Effector memory CD8-positive, alpha-beta T cell (primary cell): Measurements from ENCODE around the gene CD6.

Experiments used
- ATAC-seq: fragments of 150-1000 bp; cut with Tn5 transposase; replicated peaks from 2 replicates; pipeline ENCODE4 v1.10.0; 2021; ENCODE audit warnings: mild to moderate bottlenecking, moderate library complexity
- DNase-seq, 3 experiments: peaks; one replicate each; pipeline ENCODE4 v3.0.0; 2021
- H3K27ac Mint-ChIP-seq, 2 donors: one replicate each; pipeline ENCODE4 v1.8.0; 2022; ENCODE audit warnings: mild to moderate bottlenecking in 2 of 2, mixed read lengths in 2 of 2, moderate library complexity in 2 of 2
- H3K27me3 Mint-ChIP-seq, 2 donors: one replicate each; pipeline ENCODE4 v1.8.0; 2022; ENCODE audit warnings: mixed read lengths in 2 of 2
- H3K36me3 Mint-ChIP-seq: one replicate; pipeline ENCODE4 v1.8.0; 2022; ENCODE audit warnings: mild to moderate bottlenecking, moderate library complexity, mixed read lengths; ENCODE audit not compliant: insufficient read depth
- H3K4me1 Mint-ChIP-seq, 2 donors: one replicate each; pipeline ENCODE4 v1.8.0; 2022; ENCODE audit warnings: low read depth in 2 of 2, mixed read lengths in 2 of 2
- H3K4me3 Mint-ChIP-seq, 2 donors: one replicate each; pipeline ENCODE4 v1.8.0; 2022; ENCODE audit warnings: mild to moderate bottlenecking in 2 of 2, mixed read lengths in 2 of 2, moderate library complexity in 2 of 2
- H3K9me3 Mint-ChIP-seq, 2 donors: one replicate each; pipeline ENCODE4 v1.8.0; 2022; ENCODE audit warnings: mixed read lengths in 2 of 2
- total RNA-seq, 9 experiments: gene quantifications; one replicate each; lab custom pipeline; 2026; lab: John Stamatoyannopoulos, UW

The CD6 gene, protein sequence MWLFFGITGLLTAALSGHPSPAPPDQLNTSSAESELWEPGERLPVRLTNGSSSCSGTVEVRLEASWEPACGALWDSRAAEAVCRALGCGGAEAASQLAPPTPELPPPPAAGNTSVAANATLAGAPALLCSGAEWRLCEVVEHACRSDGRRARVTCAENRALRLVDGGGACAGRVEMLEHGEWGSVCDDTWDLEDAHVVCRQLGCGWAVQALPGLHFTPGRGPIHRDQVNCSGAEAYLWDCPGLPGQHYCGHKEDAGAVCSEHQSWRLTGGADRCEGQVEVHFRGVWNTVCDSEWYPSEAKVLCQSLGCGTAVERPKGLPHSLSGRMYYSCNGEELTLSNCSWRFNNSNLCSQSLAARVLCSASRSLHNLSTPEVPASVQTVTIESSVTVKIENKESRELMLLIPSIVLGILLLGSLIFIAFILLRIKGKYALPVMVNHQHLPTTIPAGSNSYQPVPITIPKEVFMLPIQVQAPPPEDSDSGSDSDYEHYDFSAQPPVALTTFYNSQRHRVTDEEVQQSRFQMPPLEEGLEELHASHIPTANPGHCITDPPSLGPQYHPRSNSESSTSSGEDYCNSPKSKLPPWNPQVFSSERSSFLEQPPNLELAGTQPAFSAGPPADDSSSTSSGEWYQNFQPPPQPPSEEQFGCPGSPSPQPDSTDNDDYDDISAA
- total RNA-seq = 340 to 683 (median 535) reads per million in 9 experiments

DNA sequence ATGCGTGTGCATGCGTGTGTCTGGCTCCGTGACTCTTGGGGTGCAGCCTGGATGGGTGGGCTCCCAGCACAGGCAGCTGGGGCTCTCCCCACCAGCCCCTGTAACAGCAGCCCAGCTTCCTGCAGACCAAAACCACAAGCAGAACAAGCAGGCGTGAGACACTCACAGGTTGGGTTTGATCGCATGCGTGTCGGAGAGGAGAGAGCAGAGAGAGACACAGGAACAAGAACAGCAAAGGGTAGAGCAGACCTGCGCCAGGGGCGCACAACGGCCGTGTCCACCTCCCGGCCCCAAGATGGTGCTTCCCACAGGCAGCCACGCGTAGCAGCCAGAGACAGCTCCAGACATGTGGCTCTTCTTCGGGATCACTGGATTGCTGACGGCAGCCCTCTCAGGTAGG lies at the start of gene CD6:
Gene CD6 (plus strand): TSS at position 161 of the 400 bp plus-strand sequence. CDS start 186 bp downstream, at position 347.
- peak; percentile 88 for ATAC-seq
- H3K9me3 Mint-ChIP-seq = no peaks in the 10 kb centered on the region
- peaks cover 15% of the 10 kb centered on the region for H3K36me3 Mint-ChIP-seq
- peaks cover 37 to 39% of the 10 kb centered on the region in 2 donors for H3K4me1 Mint-ChIP-seq
- peaks cover 0 to 6% of the 10 kb centered on the region in 2 donors for H3K27me3 Mint-ChIP-seq
- H3K4me3 Mint-ChIP-seq = peak within 1 kb of the TSS; percentile 89 to 95
- peak within 1 kb of the TSS; percentile 90 to 93 for H3K27ac Mint-ChIP-seq
- peak; percentile 55 to 70 (median 57) for DNase-seq

DNA sequence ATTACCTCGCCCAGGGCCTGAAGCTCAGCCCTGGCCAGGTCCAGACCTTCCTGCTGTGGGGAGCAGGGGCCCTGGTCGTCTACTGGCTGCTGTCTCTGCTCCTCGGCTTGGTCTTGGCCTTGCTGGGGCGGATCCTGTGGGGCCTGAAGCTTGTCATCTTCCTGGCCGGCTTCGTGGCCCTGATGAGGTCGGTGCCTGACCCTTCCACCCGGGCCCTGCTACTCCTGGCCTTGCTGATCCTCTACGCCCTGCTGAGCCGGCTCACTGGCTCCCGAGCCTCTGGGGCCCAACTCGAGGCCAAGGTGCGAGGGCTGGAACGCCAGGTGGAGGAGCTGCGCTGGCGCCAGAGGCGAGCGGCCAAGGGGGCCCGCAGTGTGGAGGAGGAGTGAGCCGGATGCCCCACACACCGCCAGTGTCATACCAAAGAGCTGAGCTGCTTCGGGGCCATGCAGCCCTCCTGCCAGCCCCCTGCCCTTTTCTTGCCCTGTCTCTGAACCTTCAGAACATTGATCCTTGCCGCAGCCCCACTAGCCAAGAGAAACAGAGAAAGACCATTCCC lies 49.6 kb upstream of the CD6 start:
- Mint-ChIP-seq H3K27me3 (peaks cover 6 to 44% of the 10 kb centered on the region in 2 donors), H3K4me1 (peaks cover 17 to 18% of the 10 kb centered on the region in 2 donors), H3K36me3 (peaks cover 29% of the 10 kb centered on the region), H3K9me3 (no peaks in the 10 kb centered on the region), H3K4me3 (no peak overlapping the region), H3K27ac (peak overlapping the region in 1 of 2 donors; percentile 31)
- no peak for ATAC-seq
- no peak for DNase-seq

DNA sequence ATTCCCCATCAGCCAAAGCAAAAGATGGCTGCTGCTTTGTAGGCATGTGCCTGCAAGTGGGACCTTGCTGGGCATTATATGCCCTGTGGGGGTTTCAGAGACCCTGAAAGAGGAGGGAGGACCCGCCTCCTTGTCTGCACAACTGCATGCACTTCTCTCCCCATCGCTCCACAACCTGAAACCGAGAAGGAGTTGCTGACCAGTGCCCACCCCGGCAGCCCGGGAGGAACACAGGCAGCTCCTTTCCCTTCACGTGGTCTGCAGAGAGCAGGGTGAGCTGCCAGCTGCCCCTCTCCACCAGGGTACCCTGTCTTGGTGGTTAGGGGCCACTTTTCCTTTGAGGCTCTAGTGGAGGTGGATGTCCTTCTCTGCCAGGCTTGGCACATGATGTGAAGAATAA lies 48.6 kb upstream of the CD6 start:
- DNase-seq (no peak), ATAC-seq (no peak)
- no peaks in the 10 kb centered on the region for H3K9me3 Mint-ChIP-seq
- H3K36me3 Mint-ChIP-seq = peaks cover 32% of the 10 kb centered on the region
- H3K27me3 Mint-ChIP-seq = peaks cover 6 to 53% of the 10 kb centered on the region in 2 donors
- H3K4me1 Mint-ChIP-seq = peaks cover 13% of the 10 kb centered on the region in 2 donors
- no peak overlapping the region for H3K4me3 Mint-ChIP-seq
- peak overlapping the region in 1 of 2 donors; percentile 31 for H3K27ac Mint-ChIP-seq

DNA sequence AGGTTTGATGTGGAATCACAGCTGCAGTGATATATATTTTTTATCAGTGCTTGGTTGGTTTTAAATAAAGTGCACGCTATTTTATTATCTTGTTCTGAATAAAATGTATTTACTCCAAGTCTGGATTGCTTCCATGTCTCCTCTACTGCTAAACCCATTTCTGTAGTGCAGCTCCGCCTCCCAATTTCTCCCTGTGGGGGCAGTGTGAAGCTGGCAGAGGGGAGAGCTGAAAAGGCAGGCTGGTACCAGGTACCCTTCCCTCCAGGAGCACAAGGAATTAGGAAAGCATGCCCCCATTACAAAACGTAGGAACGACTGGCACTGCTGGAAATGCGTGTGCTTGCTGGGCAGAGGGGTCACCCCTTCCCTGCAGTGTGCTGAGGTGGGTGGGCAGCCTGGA lies 48.2 kb upstream of the CD6 start:
- H3K4me3 Mint-ChIP-seq = peak overlapping the region in 1 of 2 donors; percentile 66
- DNase-seq = no peak
- no peak for ATAC-seq

DNA sequence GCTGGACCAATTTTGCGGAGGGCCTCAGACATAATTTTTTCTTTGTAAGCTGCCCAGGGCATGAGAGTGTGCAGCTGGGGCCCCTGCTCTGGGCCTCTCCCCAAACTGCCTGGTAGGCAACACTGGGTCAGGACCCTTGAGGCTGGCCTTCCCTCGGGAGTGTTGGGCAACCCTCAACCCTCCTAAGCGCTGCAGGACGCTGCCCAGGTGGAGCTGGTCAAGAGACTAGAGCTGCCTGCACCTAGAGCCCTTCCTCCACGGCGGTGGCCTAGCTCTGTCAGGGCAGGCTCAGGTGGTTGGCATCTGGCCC lies 47.7 kb upstream of the CD6 start:
- DNase-seq (no peak), ATAC-seq (no peak)
- no peaks in the 10 kb centered on the region for H3K9me3 Mint-ChIP-seq
- H3K27me3 Mint-ChIP-seq = peaks cover 6 to 53% of the 10 kb centered on the region in 2 donors
- H3K27ac Mint-ChIP-seq = no peak overlapping the region
- H3K4me1 Mint-ChIP-seq = peaks cover 11 to 13% of the 10 kb centered on the region in 2 donors
- H3K36me3 Mint-ChIP-seq = peaks cover 27% of the 10 kb centered on the region
- H3K4me3 Mint-ChIP-seq = peak overlapping the region; percentile 66 to 70

More for the DNA sequence above, 48.2 kb upstream of the CD6 start:
- H3K27me3 Mint-ChIP-seq = peaks cover 6 to 53% of the 10 kb centered on the region in 2 donors
- no peaks in the 10 kb centered on the region for H3K9me3 Mint-ChIP-seq
- peaks cover 28% of the 10 kb centered on the region for H3K36me3 Mint-ChIP-seq
- H3K27ac Mint-ChIP-seq = no peak overlapping the region
- peaks cover 11 to 13% of the 10 kb centered on the region in 2 donors for H3K4me1 Mint-ChIP-seq

DNA sequence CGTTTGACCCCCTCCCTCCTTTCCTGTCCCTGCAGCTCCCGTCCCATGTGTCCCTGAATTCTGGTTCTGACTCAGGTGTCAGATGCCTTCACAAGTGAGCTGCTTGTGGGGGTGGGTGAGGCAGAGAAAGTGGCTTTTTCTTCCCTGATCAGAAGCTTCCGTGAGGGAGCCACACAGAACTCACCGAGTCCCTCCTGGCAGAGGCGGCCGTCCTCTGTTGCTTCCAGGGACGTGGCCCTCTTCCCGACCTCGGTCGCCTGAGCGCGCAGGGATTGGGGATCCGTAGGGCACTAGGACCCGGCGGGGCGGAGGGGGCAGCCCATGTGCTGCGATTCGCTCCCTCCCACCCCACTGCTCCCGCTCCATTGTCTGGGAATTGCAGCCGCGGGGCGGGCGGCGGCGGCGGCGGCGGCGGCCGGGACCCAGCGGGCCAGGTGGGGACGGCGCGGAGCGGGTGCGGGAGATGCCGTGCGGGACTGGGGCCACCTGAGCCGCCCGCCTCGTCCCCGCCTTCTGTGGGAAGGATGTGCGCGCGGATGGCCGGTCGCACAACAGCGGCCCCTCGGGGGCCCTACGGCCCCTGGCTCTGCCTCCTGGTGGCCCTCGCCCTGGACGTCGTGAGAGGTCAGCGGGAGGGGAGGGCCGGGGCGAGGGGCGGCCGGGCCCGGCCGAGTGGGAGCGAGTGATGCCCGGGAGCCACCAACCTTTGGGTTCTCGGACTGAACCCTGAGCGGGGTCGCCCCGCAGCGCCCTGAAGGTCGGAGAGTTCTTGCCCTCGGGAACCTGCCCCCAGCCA lies 47.2 kb upstream of the CD6 start, which contains the start of gene TMEM132A:
Gene TMEM132A (plus strand): TSS at position 351 of the 796 bp plus-strand sequence. CDS start 174 bp downstream, at position 525.
- Mint-ChIP-seq H3K36me3 (peaks cover 27% of the 10 kb centered on the region), H3K27me3 (peaks cover 6 to 56% of the 10 kb centered on the region in 2 donors), H3K9me3 (no peaks in the 10 kb centered on the region), H3K4me1 (peaks cover 11 to 13% of the 10 kb centered on the region in 2 donors), H3K4me3 (peak within 1 kb of the TSS; percentile 66 to 70), H3K27ac (peak within 1 kb of the TSS in 1 of 2 donors; percentile 28)
- DNase-seq = no peak
- ATAC-seq = peak; percentile 44

DNA sequence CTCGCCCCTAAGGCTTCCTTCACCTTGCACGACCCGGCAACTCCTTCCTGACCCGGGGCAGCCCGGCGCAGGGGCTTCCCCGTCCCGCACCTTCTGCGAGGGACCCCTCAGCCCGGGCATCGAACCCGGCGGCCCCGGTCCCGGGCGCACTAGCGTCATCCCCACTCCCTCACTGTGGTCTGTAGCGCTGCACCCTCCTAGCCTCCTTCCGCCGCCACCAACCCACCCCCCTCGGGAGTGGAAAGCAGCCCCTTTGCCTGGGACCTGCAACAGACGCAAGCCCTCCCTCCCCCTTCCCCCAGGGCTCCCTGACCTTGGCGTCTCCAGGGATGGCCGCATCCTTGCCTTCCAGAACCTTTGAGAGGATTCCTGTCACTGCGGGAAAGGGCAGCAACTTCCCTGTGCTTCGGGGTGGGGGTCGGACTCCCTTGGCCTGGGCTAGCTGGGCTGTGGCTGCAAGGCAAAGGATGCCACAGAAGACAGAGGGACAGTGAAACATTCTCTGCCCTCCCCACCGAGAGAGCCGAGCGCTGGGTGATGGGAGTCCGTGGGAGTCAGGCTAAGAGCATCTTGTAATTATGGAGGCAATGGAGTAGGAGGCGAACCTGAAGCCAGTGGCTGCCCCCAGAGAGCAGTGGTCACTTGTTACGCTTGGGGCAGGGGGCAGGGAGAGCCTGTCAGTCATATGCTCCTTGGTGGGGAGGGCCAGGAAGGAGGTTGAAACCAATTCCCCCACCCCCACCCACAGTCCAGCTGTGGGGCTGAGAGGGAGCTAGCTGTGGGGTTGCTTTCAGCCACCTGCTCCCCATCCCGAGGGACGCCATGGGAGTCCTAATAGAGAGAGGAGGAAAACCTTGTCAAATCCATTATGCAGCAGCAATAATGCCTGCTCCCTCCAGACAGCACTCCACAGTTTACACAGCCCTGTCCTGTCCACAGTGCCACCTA lies 46.3 kb upstream of the CD6 start:
- Mint-ChIP-seq H3K27me3 (peaks cover 6 to 65% of the 10 kb centered on the region in 2 donors), H3K4me1 (peaks cover 11 to 13% of the 10 kb centered on the region in 2 donors), H3K27ac (peak overlapping the region in 1 of 2 donors; percentile 28), H3K9me3 (no peaks in the 10 kb centered on the region), H3K4me3 (peak overlapping the region; percentile 66 to 70), H3K36me3 (peaks cover 20% of the 10 kb centered on the region)
- DNase-seq (no peak), ATAC-seq (peak; percentile 69)

DNA sequence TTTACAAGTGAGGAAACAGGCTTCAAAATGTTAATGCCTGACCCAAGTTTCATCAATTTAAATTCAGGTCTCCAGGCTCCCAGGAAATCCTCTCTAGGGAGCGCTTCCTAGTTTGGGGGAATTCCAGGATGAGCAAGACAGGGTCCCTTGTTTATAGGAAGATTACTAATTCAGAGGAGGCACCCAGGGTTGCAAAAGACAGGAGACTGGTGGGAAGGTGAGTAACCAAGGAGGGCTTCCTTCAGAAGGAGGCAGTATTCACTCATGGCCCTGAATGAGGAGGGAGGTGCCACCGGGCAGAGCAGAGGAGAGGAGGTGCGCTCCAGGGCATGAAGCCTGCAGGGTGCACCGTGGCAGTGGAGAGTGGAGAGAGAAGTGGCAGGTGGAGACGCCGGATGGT lies 45.6 kb upstream of the CD6 start:
- Mint-ChIP-seq H3K27ac (no peak overlapping the region), H3K36me3 (peaks cover 13% of the 10 kb centered on the region), H3K9me3 (no peaks in the 10 kb centered on the region), H3K4me3 (peak overlapping the region in 1 of 2 donors; percentile 70), H3K27me3 (peaks cover 10 to 72% of the 10 kb centered on the region in 2 donors), H3K4me1 (peaks cover 11 to 13% of the 10 kb centered on the region in 2 donors)
- DNase-seq (no peak), ATAC-seq (no peak)

DNA sequence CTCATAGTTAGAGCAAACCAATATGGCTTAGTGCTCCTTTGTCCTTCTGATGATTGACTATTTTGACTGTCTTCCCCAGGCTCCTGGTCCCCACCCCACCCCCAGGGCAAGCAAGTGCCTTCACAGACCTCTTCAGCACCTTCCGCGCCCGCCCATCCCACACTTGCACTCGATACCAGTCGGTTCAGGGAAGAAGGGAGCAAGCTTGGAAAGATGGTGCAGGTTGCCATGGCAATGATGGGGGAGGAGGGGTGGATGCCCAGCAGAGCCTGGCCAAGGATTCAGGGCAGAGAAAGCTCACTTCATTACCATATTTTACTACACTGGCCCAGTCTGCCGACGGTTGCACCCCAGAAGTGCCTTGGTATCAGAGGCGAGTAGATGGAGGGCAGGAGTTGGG lies 45.0 kb upstream of the CD6 start:
- H3K36me3 Mint-ChIP-seq = peaks cover 8% of the 10 kb centered on the region
- H3K4me1 Mint-ChIP-seq = peaks cover 11 to 13% of the 10 kb centered on the region in 2 donors
- H3K27me3 Mint-ChIP-seq = peaks cover 12 to 78% of the 10 kb centered on the region in 2 donors
- ATAC-seq (no peak), DNase-seq (no peak)
- no peak overlapping the region for H3K4me3 Mint-ChIP-seq
- no peak overlapping the region for H3K27ac Mint-ChIP-seq
- no peaks in the 10 kb centered on the region for H3K9me3 Mint-ChIP-seq

DNA sequence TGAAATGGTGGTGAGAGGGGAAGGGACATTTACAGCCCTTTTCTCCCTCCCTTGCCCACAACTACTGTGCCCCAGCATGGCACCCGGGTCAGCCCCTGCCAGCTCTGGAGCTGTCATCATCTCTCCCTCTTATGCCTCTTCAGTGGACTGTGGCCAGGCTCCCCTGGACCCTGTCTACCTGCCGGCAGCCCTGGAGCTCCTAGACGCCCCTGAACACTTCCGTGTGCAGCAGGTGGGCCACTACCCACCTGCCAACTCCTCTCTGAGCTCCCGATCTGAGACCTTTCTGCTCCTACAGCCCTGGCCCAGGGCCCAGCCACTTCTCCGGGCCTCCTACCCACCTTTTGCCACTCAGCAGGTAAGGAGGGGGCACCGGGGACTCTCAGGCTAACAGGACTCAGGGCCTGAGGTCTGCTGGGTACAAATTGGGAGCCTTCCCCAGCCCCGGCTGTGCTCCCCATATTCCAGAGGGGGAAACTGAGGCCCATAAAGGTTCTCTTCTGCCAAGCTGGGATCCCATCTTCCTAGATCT lies 44.4 kb upstream of the CD6 start:
- no peaks in the 10 kb centered on the region for H3K9me3 Mint-ChIP-seq
- no peak for DNase-seq
- no peak overlapping the region for H3K27ac Mint-ChIP-seq
- ATAC-seq = no peak
- H3K27me3 Mint-ChIP-seq = peaks cover 12 to 77% of the 10 kb centered on the region in 2 donors
- peaks cover 11 to 13% of the 10 kb centered on the region in 2 donors for H3K4me1 Mint-ChIP-seq
- peaks cover 5% of the 10 kb centered on the region for H3K36me3 Mint-ChIP-seq
- no peak overlapping the region for H3K4me3 Mint-ChIP-seq

DNA sequence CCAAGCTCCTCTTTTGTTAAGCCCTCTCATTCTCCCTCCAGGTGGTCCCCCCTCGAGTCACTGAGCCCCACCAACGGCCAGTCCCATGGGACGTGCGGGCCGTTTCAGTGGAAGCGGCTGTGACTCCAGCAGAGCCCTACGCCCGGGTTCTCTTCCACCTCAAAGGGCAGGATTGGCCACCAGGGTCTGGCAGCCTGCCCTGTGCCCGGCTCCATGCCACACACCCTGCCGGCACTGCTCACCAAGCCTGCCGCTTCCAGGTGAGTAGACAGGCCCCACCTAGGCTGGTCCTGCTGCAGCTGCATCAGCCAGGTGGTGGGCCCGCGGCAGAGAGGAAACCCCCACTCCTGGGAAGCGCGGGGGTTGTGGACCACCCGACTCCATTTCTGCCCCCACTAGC lies 43.9 kb upstream of the CD6 start:
- no peak overlapping the region for H3K4me3 Mint-ChIP-seq
- no peaks in the 10 kb centered on the region for H3K9me3 Mint-ChIP-seq
- no peak overlapping the region for H3K27ac Mint-ChIP-seq
- ATAC-seq = no peak
- H3K4me1 Mint-ChIP-seq = peaks cover 7 to 9% of the 10 kb centered on the region in 2 donors
- DNase-seq = no peak
- H3K36me3 Mint-ChIP-seq = peaks cover 3% of the 10 kb centered on the region
- peaks cover 12 to 72% of the 10 kb centered on the region in 2 donors for H3K27me3 Mint-ChIP-seq

DNA sequence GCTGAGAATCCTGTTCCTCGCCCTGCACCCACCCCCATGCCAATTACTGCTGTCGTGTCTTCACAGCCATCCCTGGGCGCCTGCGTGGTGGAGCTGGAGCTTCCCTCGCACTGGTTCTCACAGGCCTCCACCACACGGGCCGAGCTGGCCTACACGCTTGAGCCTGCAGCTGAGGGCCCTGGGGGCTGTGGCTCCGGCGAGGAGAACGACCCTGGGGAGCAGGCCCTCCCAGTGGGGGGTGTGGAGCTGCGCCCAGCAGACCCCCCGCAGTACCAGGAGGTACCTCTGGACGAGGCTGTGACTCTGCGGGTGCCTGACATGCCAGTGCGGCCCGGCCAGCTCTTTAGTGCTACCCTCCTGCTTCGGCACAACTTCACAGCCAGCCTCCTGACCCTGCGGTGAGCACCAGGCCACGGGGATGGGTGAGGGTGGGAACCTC lies 42.9 kb upstream of the CD6 start:
- Mint-ChIP-seq H3K27me3 (peaks cover 12 to 62% of the 10 kb centered on the region in 2 donors), H3K4me1 (peaks cover 5 to 6% of the 10 kb centered on the region in 2 donors), H3K27ac (no peak overlapping the region), H3K9me3 (no peaks in the 10 kb centered on the region), H3K36me3 (peaks cover 3% of the 10 kb centered on the region), H3K4me3 (no peak overlapping the region)
- ATAC-seq = no peak
- DNase-seq = no peak
